MM.1S (cell line): Measurements from ENCODE around the gene STON2.

Experiments
- EZH2 ChIP-seq: fragments of 300-600 bp; sonication (generic); optimal IDR thresholded peaks from 2 replicates; pipeline ENCODE3; 2017; ENCODE audit warnings: low read depth, mild to moderate bottlenecking, antibody characterized with exemption, low read length, mixed read lengths
- TF ChIP-seq, protein P1 (sequence below): fragments of 300-600 bp; sonication (generic); IDR thresholded peaks from 2 replicates; pipeline ENCODE4 v1.5.1; 2016; ENCODE audit warnings: antibody characterized with exemption, low read length, mixed read lengths

DNA sequence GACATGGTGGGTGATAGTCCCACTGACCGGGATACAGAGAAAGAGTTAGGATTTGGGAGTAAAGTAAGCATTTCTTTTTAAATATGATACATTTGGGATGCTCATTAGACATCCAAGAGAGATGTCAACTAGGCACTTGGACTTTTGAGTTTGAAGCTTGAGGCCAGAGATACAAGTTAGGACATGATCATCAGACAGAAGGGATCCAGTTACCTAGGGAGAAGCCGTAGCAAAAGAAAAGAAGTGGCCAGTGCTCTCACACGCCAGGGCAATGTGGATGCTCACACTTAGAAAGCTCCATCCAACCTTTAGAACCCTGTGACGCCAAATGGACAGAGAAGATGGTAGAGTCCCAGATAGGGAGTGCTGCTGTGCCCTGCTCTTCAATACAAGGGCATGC lies 14.0 kb upstream of the STON2 start:
- no peak for TF ChIP-seq EZH2
- TF ChIP-seq, protein P1, sequence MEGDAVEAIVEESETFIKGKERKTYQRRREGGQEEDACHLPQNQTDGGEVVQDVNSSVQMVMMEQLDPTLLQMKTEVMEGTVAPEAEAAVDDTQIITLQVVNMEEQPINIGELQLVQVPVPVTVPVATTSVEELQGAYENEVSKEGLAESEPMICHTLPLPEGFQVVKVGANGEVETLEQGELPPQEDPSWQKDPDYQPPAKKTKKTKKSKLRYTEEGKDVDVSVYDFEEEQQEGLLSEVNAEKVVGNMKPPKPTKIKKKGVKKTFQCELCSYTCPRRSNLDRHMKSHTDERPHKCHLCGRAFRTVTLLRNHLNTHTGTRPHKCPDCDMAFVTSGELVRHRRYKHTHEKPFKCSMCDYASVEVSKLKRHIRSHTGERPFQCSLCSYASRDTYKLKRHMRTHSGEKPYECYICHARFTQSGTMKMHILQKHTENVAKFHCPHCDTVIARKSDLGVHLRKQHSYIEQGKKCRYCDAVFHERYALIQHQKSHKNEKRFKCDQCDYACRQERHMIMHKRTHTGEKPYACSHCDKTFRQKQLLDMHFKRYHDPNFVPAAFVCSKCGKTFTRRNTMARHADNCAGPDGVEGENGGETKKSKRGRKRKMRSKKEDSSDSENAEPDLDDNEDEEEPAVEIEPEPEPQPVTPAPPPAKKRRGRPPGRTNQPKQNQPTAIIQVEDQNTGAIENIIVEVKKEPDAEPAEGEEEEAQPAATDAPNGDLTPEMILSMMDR, result no peak
